SK-N-SH treated with all-trans-retinoic acid at 6 μM for 48 hours (cell line): ENCODE results near the gene SLC24A4.

Experiments used
- ATAC-seq: fragments of 200-7000 bp; cut with Tn5 transposase; 3 replicates; pipeline ENCODE4 v1.9.1; 2020; ENCODE audit warnings: mild to moderate bottlenecking, moderate library complexity
- ARNTL ChIP-seq: fragments of 450-650 bp; formaldehyde crosslinking; IDR thresholded peaks from 2 replicates; pipeline ENCODE4 v1.5.0; 2020; ENCODE audit warnings: low read depth, mild to moderate bottlenecking, moderate library complexity, borderline replicate concordance
- BACH2 ChIP-seq: fragments of 250-450 bp; sonication (Bioruptor Pico); IDR thresholded peaks from 2 replicates; pipeline ENCODE4 v1.9.0; 2021; ENCODE audit warnings: mild to moderate bottlenecking, borderline replicate concordance
- CSDC2 ChIP-seq: fragments of 250-450 bp; sonication (Bioruptor Pico); IDR thresholded peaks from 2 replicates; pipeline ENCODE4 v1.5.0; 2020; ENCODE audit warnings: mild to moderate bottlenecking, moderate library complexity
- ESRRG ChIP-seq: fragments of 250-450 bp; sonication (Bioruptor Pico); IDR thresholded peaks from 2 replicates; pipeline ENCODE4 v1.6.1; 2021; ENCODE audit warnings: mild to moderate bottlenecking
- GLIS3 ChIP-seq: fragments of 250-450 bp; sonication (Bioruptor Pico); IDR thresholded peaks from 2 replicates; pipeline ENCODE4 v1.5.0; 2020; ENCODE audit warnings: mild to moderate bottlenecking, moderate library complexity
- ISL1 ChIP-seq: fragments of 250-450 bp; sonication (Bioruptor Pico); IDR thresholded peaks from 2 replicates; pipeline ENCODE4 v2.1.2; 2022; ENCODE audit warnings: mild to moderate bottlenecking, moderate library complexity
- OSR1 ChIP-seq: fragments of 250-450 bp; sonication (Bioruptor Pico); IDR thresholded peaks from 2 replicates; pipeline ENCODE4 v1.8.0; 2022; ENCODE audit warnings: moderate library complexity, mild to moderate bottlenecking, inconsistent platforms
- PPARA ChIP-seq: fragments of 250-450 bp; sonication (Bioruptor Pico); IDR thresholded peaks from 2 replicates; pipeline ENCODE4 v1.5.0; 2020; ENCODE audit warnings: mild to moderate bottlenecking, borderline replicate concordance
- RARB ChIP-seq: fragments of 250-450 bp; sonication (Bioruptor Pico); IDR thresholded peaks from 2 replicates; pipeline ENCODE4 v1.8.0; 2021; ENCODE audit warnings: mild to moderate bottlenecking, moderate library complexity
- SNAI2 ChIP-seq: fragments of 250-450 bp; sonication (Bioruptor Pico); IDR thresholded peaks from 2 replicates; pipeline ENCODE4 v1.5.0; 2020; ENCODE audit warnings: mild to moderate bottlenecking, moderate library complexity
- TCF4 ChIP-seq: fragments of 250-450 bp; sonication (Bioruptor Pico); IDR thresholded peaks from 2 replicates; pipeline ENCODE4 v1.8.0; 2021; ENCODE audit warnings: mild to moderate bottlenecking, moderate library complexity, borderline replicate concordance
- TOX ChIP-seq: fragments of 250-450 bp; sonication (Bioruptor Pico); IDR thresholded peaks from 2 replicates; pipeline ENCODE4 v1.8.0; 2021; ENCODE audit warnings: mild to moderate bottlenecking, moderate library complexity, borderline replicate concordance
- ZC3H10 ChIP-seq: fragments of 250-450 bp; sonication (Bioruptor Pico); IDR thresholded peaks from 2 replicates; pipeline ENCODE4 v1.5.1; 2021; ENCODE audit warnings: mild to moderate bottlenecking, moderate library complexity
- ZFP3 ChIP-seq: fragments of 250-450 bp; sonication (Bioruptor Pico); IDR thresholded peaks from 2 replicates; pipeline ENCODE4 v1.5.0; 2020; ENCODE audit warnings: mild to moderate bottlenecking, moderate library complexity
- ZFP30 ChIP-seq: fragments of 450-650 bp; formaldehyde crosslinking; IDR thresholded peaks from 2 replicates; pipeline ENCODE4 v1.5.0; 2022; ENCODE audit warnings: mild to moderate bottlenecking, moderate library complexity
- ZNF565 ChIP-seq: fragments of 450-650 bp; formaldehyde crosslinking; conservative IDR thresholded peaks from 2 replicates; pipeline ENCODE4 v1.5.0; 2020; ENCODE audit warnings: low read depth, mild to moderate bottlenecking, moderate library complexity
- ZNF70 ChIP-seq: fragments of 450-650 bp; formaldehyde crosslinking; IDR thresholded peaks from 2 replicates; pipeline ENCODE4 v1.5.0; 2020; ENCODE audit warnings: mild to moderate bottlenecking, moderate library complexity
- ZNF8 ChIP-seq: fragments of 450-650 bp; formaldehyde crosslinking; IDR thresholded peaks from 2 replicates; pipeline ENCODE4 v1.5.0; 2020; ENCODE audit warnings: mild to moderate bottlenecking, moderate library complexity
- TF ChIP-seq, protein P1 (sequence below): fragments of 250-450 bp; sonication (Bioruptor Pico); IDR thresholded peaks from 2 replicates; pipeline ENCODE4 v1.5.1; 2021; ENCODE audit warnings: mild to moderate bottlenecking, moderate library complexity
- TF ChIP-seq, protein P2 (sequence below): fragments of 250-450 bp; sonication (Bioruptor Pico); IDR thresholded peaks from 2 replicates; pipeline ENCODE4 v1.8.0; 2021; ENCODE audit warnings: low read depth, mild to moderate bottlenecking, moderate library complexity, borderline replicate concordance
- TF ChIP-seq, protein P3 (sequence below): fragments of 250-450 bp; sonication (Bioruptor Pico); IDR thresholded peaks from 2 replicates; pipeline ENCODE4 v1.5.1; 2020; ENCODE audit warnings: low read depth, mild to moderate bottlenecking, moderate library complexity

Gene SLC24A4

DNA sequence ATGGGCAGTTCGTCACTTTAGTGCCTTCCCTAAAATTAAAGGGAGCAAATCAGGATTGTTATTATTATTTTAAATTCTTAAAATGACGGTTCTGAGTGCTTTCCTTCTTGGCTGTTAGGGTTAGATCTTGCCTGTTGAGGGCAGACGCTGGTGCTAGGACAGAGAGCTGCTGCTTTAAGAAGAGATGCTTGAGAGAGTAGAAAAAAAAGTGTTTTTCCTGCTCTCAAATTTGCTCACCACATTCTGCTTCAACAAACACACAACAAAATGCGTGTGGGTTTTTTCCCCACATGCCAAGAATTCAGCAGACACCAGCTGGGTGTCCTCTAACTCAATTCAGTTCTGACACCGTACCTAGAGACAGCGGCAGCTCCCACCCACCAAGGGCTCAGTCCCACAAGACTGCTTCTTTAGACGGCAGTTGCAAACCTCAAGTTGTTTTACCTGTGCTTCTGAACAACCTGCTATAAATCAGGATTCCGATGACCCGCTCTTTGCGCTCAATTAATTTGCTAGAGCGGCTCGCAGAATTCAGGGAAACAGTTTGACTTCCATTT is 114.8 kb downstream of the SLC24A4 start (continued):
- TF ChIP-seq, protein P1, sequence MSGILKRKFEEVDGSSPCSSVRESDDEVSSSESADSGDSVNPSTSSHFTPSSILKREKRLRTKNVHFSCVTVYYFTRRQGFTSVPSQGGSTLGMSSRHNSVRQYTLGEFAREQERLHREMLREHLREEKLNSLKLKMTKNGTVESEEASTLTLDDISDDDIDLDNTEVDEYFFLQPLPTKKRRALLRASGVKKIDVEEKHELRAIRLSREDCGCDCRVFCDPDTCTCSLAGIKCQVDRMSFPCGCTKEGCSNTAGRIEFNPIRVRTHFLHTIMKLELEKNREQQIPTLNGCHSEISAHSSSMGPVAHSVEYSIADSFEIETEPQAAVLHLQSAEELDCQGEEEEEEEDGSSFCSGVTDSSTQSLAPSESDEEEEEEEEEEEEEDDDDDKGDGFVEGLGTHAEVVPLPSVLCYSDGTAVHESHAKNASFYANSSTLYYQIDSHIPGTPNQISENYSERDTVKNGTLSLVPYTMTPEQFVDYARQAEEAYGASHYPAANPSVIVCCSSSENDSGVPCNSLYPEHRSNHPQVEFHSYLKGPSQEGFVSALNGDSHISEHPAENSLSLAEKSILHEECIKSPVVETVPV (CRISPR knock-in tag), result no peak
- TF ChIP-seq, protein P2, sequence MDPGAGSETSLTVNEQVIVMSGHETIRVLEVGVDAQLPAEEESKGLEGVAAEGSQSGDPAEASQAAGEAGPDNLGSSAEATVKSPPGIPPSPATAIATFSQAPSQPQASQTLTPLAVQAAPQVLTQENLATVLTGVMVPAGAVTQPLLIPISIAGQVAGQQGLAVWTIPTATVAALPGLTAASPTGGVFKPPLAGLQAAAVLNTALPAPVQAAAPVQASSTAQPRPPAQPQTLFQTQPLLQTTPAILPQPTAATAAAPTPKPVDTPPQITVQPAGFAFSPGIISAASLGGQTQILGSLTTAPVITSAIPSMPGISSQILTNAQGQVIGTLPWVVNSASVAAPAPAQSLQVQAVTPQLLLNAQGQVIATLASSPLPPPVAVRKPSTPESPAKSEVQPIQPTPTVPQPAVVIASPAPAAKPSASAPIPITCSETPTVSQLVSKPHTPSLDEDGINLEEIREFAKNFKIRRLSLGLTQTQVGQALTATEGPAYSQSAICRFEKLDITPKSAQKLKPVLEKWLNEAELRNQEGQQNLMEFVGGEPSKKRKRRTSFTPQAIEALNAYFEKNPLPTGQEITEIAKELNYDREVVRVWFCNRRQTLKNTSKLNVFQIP (CRISPR knock-in tag), result no peak
- TF ChIP-seq ZNF70 (CRISPR knock-in tag), result no peak
- no peak for TF ChIP-seq TOX (CRISPR knock-in tag)

DNA sequence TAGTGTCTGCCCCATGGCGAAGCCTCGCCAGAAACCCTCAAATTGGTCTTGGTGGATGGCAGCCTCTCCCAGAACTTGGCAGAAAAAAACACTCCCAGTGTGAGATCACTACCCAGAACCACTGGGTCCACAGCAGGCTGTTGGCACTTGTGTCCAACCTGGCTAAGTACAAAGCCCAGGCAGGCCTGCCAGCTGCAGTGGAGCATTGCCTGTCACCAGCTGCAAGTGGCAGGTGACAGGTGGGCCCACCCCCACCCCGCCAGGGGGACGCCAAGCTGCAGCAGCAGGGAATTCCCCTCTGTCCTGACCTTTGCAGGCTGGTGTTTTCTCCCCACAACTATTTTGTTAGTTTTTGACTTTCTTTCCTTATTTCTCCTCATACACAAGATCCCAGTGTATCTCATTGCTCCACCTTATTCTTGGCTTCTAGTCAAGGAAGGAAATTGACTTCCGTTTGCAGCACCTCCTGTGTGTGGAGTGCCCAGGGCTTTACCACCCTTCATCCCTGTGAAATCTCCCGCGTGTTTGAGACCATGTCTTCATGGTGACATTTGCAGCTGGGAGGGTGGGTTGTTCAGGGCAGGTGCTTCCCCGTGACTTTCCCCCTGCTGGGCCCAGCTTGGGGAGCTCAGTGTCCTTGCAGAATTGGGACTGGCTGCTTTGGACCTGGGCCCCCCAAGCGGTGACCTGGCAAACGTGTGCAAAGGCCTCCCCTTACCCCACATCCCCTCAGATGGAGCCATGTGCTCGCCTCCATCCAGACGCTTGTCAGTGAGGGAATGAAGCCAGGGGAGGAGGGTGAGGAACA is 116.8 kb downstream of the SLC24A4 start:
- ATAC-seq, result no peak
- no peak for TF ChIP-seq ISL1
- TF ChIP-seq RARB (CRISPR knock-in tag), result no peak
- TF ChIP-seq, protein P2 (CRISPR knock-in tag), result no peak
- TF ChIP-seq ZNF70 (CRISPR knock-in tag), result no peak
- no peak for TF ChIP-seq ESRRG (CRISPR knock-in tag)
- TF ChIP-seq ZNF8 (CRISPR knock-in tag), result no peak
- no peak for TF ChIP-seq ZFP3 (CRISPR knock-in tag)

DNA sequence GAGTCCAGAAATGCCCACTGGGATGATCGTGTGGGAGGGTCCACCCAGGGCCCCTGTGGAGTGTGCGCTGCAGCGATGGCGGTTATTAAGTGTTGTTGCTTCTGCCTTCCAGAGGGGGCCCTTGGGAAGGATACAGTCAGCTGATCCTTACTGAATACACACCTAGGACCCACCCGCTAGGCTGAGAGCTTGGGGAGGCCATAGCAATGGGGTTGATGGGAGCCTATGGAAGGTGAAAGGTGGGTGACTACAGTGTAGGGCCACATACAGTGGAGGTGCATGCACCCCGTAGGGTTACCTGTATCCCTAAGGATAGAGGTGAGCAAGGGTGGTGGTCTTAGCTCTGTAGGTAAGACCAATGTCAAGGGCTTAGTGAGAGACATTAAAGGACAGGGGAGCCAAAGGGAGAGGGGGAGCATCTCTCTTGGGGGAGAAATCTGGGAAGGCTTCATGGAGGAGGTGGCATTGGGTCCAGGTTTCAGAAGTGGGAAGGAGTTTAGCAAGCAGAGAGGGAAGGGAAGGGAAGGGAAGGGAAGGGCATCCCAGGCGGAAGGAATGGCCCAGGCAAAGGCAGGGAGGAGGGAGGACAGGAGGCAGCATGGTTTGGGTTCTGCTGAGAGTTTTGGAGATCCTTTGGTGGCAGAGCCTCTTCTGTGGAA is 117.5 kb downstream of the SLC24A4 start:
- no peak for ATAC-seq

DNA sequence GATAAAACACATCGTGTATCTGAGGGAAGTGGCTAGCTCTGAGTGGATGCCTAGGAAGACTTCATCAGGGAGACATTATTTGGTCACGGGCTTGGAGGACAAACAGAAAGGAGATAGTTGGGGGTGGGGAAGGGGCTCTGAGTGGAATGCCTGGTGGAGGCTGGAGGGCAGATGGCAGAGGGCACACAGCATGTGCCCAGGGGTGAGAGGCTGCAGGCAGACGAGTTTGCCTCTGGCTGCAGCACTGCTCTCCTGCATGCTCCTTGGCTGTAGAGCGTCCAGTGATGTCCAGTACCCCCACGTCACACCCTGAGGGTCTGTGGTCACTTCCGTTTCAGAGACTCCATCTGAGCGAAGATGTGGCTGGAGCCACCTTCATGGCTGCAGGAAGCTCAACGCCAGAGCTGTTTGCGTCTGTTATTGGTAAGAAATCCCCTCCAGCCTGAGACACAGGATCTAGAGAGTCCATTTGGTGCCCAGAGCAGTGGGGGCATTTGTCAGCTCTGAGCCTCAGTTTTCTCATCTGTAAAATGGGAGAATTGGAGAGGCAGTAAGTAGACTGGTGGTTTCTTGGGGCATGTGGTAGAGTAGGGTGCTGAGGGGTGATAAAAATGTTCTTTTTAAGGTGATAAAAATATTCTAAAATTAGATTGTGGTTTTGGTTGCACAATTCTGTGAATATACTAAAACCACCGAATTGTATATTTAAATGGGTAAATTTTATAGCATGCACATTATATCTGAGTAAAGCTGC is 119.0 kb downstream of the SLC24A4 start:
- no peak for ATAC-seq
- TF ChIP-seq, protein P3, sequence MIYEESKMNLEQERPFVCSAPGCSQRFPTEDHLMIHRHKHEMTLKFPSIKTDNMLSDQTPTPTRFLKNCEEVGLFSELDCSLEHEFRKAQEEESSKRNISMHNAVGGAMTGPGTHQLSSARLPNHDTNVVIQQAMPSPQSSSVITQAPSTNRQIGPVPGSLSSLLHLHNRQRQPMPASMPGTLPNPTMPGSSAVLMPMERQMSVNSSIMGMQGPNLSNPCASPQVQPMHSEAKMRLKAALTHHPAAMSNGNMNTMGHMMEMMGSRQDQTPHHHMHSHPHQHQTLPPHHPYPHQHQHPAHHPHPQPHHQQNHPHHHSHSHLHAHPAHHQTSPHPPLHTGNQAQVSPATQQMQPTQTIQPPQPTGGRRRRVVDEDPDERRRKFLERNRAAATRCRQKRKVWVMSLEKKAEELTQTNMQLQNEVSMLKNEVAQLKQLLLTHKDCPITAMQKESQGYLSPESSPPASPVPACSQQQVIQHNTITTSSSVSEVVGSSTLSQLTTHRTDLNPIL (CRISPR knock-in tag), result no peak
- no peak for TF ChIP-seq ZNF565 (CRISPR knock-in tag)
- TF ChIP-seq RARB (CRISPR knock-in tag), result no peak
- TF ChIP-seq TOX (CRISPR knock-in tag), result no peak
- no peak for TF ChIP-seq OSR1
- no peak for TF ChIP-seq PPARA (CRISPR knock-in tag)
- no peak for TF ChIP-seq TCF4 (CRISPR knock-in tag)
- TF ChIP-seq, all 23 proteins: peak for 0

More for the DNA sequence above, 117.5 kb downstream of the SLC24A4 start:
- no peak for TF ChIP-seq ZC3H10
- no peak for TF ChIP-seq PPARA (CRISPR knock-in tag)
- no peak for TF ChIP-seq ZNF8 (CRISPR knock-in tag)
- no peak for TF ChIP-seq CSDC2
- no peak for TF ChIP-seq ARNTL (CRISPR knock-in tag)
- no peak for TF ChIP-seq ZFP3 (CRISPR knock-in tag)
- TF ChIP-seq OSR1, result no peak
- no peak for TF ChIP-seq SNAI2
- TF ChIP-seq TCF4 (CRISPR knock-in tag), result no peak
- TF ChIP-seq GLIS3 (CRISPR knock-in tag), result no peak
- TF ChIP-seq, protein P1 (CRISPR knock-in tag), result no peak
- no peak for TF ChIP-seq ZFP30
- no peak for TF ChIP-seq BACH2 (CRISPR knock-in tag)
- no peak for TF ChIP-seq ZNF70 (CRISPR knock-in tag)
- TF ChIP-seq, protein P2 (CRISPR knock-in tag), result no peak
